IPS-NIHi11 (cell line): ENCODE data around the gene NTN5.

Source experiments
- DNase-seq: peaks from one replicate; pipeline ENCODE4 v3.0.0; 2012; ENCODE audit warnings: mixed read lengths, low spot score

Gene NTN5

GRCh38 chr19:48615231-48616040 is 57.4 kb downstream of the NTN5 start:
- no peak for DNase-seq

- DNase-seq = peak; percentile 85
Observed at GRCh38 chr19:48614436-48615230, 58.2 kb downstream of the NTN5 start, which contains the start of gene FAM83E. Gene FAM83E (minus strand): TSS chr19:48615076. CDS start chr19:48613372, 1,704 bp downstream.

GRCh38 chr19:48613852-48614435 is 58.9 kb downstream of the NTN5 start:
- DNase-seq = no peak

GRCh38 chr19:48613024-48613851 is 59.6 kb downstream of the NTN5 start:
- no peak for DNase-seq

GRCh38 chr19:48611872-48612271 is 60.9 kb downstream of the NTN5 start:
- no peak for DNase-seq
